CD4-positive, alpha-beta T cell treated with Interleukin-4 for 1 hour (primary cell): ENCODE results near the gene GNA14.
"Not testable (repeated sequence)": the region's sequence is repeated elsewhere in the genome, so short reads cannot be mapped to it uniquely, and the experiment has no call there.

Source experiments
- DNase-seq, 2 donors: peaks; one replicate each; pipeline ENCODE4 v3.0.0-alpha.2; 2020 to 2022

Gene GNA14

GRCh38 chr9:77640741-77641580, 7.2 kb downstream of the GNA14 start:
- DNase-seq: no peak

GRCh38 chr9:77632652-77633051, 15.5 kb downstream of the GNA14 start:
- DNase-seq: no peak

- DNase-seq: not testable (repeated sequence)
These were observed 19.3 kb downstream of the GNA14 start for GRCh38 chr9:77628864-77629263.

- no peak for DNase-seq
These were observed 31.9 kb downstream of the GNA14 start for GRCh38 chr9:77616191-77616590.

GRCh38 chr9:77614645-77615044, 33.5 kb downstream of the GNA14 start:
- DNase-seq: no peak

GRCh38 chr9:77606526-77606925, 41.6 kb downstream of the GNA14 start:
- DNase-seq: no peak

GRCh38 chr9:77605449-77606220, 42.5 kb downstream of the GNA14 start:
- DNase-seq: no peak

- no peak for DNase-seq
These were observed 43.8 kb downstream of the GNA14 start for GRCh38 chr9:77604316-77604715.

GRCh38 chr9:77602852-77603251, 45.3 kb downstream of the GNA14 start:
- no peak for DNase-seq

- DNase-seq: no peak
These were observed 46.5 kb downstream of the GNA14 start for GRCh38 chr9:77601476-77602099.

- no peak for DNase-seq
These were observed 47.3 kb downstream of the GNA14 start for GRCh38 chr9:77600810-77601209.

GRCh38 chr9:77599492-77599891, 48.6 kb downstream of the GNA14 start:
- DNase-seq: no peak

GRCh38 chr9:77598991-77599390, 49.1 kb downstream of the GNA14 start:
- no peak for DNase-seq

GRCh38 chr9:77598524-77598923, 49.6 kb downstream of the GNA14 start:
- DNase-seq: no peak

GRCh38 chr9:77597057-77597456, 51.1 kb downstream of the GNA14 start:
- DNase-seq: no peak

GRCh38 chr9:77595426-77596095, 52.6 kb downstream of the GNA14 start:
- DNase-seq: no peak

- DNase-seq: no peak
These were observed 53.2 kb downstream of the GNA14 start for GRCh38 chr9:77594963-77595362.

GRCh38 chr9:77593528-77593927, 54.6 kb downstream of the GNA14 start:
- no peak for DNase-seq

- DNase-seq: no peak
These were observed 55.6 kb downstream of the GNA14 start for GRCh38 chr9:77592476-77592875.

- no peak for DNase-seq
These were observed 58.9 kb downstream of the GNA14 start for GRCh38 chr9:77589046-77589795.

- DNase-seq: no peak
These were observed 59.7 kb downstream of the GNA14 start for GRCh38 chr9:77588271-77588937.

- DNase-seq: no peak
These were observed 60.3 kb downstream of the GNA14 start for GRCh38 chr9:77587851-77588250.
